ENCODE results near the gene HMGA1.
"Not testable (repeated sequence)": the region's sequence is repeated elsewhere in the genome, so short reads cannot be mapped to it uniquely, and the experiment has no call there.

HMGA1 gene

DNA sequence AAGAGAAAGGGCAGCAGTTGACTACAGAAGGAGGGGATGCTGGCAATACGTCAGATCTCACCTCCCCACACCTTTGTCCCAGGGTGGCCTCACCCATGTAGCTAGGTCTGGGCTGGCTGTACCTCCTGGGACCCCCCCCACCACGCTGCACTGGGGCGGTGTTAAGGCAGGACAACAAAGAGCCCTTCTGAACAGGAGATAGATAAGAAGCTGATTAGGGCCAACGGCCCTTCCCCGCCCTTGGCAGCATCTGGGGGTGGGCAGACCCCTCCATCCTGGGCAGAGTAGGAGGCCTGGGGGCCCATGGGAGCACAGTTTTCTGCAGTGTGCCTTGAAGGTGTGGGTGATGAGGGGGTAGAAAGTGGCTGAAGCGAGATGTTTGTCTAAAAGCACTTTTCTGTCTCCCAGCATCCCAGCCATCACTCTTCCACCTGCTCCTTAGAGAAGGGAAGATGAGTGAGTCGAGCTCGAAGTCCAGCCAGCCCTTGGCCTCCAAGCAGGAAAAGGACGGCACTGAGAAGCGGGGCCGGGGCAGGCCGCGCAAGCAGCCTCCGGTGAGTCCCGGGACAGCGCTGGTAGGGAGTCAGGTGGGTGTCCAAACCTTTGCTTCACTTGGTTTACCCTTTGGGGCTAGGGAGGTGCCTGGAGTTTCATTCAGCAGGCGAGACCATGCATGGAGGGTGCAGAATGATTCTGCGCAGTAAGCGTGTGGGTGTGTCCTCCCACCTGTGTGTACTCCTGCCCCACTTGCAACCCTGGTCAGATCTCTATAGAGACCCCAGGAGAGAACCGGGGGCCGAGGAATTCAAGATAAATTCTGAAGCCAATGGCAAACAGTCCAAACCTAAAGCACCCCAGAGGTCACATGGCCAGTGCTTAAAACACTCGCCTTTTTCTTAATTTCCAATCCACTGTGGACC, 3.9 kb downstream of the HMGA1 start:
- DNase-seq, result no peak

DNA sequence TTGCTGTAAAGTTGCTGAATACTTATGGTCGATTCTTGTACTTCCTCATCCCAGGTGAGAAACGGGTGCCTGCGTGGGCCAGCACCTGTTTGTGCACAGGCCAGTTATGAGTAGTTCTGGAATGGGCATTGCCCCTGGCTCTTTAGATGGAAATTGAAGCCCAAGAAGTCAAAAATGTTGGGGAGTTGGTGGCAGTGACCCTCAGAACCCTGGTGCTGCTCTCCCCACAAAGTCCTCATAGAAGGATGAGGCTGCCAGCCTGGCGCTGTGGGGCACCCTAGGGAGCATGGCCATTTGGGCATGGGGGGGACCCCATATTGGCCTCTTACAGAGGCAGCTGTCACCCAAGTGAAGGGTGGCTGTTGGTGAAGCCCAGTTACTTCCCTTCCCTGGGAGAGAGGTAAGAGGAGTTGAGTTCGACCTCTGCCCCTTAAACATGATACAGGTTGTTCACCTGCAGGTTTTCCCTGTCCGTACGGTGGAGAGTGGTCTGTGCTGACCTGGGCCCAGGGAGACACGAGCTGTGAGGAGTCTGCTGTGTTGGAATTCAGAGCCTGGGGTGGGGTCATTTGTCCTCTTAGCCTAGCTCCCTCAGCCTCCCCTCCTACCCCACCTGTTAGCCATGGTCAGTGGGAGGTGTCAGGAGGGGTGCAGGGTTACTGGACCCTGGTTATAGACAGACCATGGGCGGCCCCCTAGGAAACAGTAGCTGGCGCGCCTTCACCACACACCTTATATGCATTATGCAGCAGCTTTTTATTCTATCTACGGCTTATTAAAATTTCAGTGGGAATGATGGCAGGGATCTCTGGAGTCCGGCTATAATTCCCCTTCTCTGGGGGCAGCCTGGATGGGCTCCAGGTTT, 4.9 kb downstream of the HMGA1 start:
- no peak for DNase-seq

DNA sequence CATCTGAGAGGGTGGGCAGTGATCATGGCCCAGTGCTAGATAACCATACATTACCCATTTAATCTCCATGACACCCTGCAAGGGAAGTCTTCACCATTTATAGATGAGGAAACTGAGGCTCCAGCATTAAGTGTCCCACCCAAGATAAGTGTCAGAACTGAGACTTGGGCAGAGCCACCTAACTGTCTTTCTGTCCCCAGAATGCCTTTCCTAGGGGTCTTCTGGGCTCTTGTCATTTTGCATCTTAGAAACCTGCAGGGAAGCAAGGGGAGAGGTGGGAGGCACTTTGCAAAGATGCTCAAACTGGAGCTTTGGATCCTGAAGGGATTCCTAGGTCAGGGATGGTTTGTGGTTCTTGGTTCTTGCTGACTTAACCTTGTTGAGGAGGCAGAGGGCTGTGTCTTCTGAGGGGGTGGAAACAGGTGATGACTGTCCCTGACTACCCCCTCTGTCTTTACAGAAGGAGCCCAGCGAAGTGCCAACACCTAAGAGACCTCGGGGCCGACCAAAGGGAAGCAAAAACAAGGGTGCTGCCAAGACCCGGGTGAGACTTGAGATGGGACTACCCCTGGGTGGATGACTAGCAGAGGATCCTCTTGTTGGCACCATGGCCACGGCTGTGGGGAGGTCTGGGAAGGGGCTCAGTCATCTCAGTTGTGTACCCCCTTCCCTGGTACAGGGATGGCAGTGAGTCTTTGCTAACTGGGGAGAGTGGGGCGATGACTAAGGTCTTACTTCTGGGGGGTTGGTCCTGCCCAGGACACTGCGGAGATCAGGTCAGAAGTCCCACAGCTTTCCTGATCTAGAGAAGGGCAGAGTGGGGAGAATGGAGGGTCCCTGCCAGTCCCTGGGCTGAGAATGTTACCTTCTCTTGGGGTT, 5.8 kb downstream of the HMGA1 start:
- DNase-seq, result no peak

DNA sequence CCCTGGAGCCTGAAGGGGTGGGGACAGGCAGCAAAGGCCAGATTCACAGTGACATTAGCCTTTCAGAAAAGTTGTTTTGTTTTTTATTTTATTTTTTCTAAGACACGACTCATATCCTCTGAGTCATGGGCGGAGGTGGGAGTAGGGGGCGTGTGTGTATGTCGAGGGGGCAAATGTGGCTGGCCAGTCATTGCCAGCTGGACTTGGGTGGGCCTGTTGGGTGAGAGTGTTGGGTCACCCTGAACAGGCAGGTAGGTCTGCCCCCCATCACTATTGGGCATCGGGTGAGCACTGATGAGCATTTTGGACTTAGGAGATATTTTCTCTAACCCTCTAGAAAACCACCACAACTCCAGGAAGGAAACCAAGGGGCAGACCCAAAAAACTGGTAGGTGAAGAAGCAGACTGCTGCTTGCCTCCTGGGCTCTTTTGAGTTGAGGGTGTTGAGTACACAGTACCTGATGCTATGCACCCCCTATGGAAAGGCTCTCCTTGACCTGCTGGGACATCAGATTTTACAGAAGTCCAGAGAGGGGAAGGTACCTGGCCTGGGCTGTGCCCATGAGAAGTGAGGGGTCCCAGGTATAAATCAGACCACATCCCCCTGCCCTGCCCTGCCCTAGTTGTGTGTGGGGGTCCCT, 6.6 kb downstream of the HMGA1 start:
- no peak for DNase-seq

DNA sequence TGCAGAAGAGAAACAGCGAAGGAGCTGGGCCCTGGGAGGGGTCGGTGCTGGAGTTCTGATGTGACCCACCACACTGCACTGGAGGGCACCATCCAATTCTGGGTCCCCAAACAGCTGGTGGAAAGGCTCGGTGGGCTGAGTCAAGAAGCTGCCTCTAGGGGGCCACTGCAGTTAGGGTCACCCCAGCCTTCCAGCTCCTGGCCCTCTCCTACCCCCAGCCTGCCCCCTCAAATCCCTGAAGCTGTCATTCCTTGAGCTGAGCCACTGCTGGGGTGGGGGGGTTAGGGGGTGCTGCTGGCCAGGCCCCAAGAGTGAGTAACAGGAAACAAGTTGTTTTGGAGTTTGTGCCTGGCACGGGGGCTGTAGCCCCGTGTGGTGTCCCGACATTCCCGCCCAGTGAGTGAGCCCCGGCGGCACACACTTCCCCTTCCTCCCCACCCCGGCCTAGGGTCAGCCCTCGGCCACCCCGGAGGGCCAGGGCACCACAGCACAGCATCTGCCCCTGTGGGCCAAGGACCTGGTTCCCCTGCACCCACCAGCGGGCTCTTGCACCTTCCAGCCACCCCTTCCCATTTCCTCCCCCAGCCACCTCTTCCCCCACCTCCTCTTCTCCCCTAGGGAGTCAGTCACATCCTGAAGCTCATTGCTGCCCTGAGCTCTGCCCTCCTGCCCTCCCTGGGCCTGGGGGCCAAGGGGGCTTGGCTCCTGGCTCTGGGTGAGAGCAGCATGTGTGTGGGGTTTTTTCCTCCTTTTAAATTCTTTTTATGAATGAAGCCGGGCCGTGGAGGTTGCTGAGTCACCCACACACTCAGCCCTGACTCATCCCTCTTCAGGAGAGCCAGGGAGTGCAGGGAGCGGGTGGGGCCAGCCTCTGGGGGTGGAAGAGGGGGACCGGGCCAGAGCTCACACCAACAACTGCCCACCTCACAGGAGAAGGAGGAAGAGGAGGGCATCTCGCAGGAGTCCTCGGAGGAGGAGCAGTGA, 7.5 kb downstream of the HMGA1 start:
- DNase-seq, result peak in 1 of 2 experiments; percentile 20

DNA sequence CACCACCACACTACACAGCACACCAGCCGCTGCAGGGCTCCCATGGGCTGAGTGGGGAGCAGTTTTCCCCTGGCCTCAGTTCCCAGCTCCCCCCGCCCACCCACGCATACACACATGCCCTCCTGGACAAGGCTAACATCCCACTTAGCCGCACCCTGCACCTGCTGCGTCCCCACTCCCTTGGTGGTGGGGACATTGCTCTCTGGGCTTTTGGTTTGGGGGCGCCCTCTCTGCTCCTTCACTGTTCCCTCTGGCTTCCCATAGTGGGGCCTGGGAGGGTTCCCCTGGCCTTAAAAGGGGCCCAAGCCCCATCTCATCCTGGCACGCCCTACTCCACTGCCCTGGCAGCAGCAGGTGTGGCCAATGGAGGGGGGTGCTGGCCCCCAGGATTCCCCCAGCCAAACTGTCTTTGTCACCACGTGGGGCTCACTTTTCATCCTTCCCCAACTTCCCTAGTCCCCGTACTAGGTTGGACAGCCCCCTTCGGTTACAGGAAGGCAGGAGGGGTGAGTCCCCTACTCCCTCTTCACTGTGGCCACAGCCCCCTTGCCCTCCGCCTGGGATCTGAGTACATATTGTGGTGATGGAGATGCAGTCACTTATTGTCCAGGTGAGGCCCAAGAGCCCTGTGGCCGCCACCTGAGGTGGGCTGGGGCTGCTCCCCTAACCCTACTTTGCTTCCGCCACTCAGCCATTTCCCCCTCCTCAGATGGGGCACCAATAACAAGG, 8.5 kb downstream of the HMGA1 start:
- DNase-seq, result not testable (repeated sequence)

DNA sequence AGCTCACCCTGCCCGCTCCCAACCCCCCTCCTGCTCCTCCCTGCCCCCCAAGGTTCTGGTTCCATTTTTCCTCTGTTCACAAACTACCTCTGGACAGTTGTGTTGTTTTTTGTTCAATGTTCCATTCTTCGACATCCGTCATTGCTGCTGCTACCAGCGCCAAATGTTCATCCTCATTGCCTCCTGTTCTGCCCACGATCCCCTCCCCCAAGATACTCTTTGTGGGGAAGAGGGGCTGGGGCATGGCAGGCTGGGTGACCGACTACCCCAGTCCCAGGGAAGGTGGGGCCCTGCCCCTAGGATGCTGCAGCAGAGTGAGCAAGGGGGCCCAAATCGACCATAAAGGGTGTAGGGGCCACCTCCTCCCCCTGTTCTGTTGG, 9.1 kb downstream of the HMGA1 start:
- peak in 1 of 2 experiments; percentile 30 for DNase-seq

DNA sequence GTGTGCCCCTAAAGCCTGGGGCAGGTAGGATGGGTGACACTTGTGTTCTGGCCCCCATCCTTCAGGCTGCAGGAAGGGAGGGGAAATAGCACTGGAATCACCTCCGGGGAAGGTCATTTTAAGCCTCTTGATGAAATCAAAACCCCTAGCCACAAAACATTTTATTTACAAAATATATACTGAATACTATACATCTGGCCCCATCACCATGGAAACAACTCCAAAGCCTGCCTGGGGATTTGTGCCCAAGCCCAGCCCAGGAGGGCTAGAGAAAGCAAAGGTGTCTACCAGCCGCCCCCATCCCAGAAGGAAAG, 9.5 kb downstream of the HMGA1 start:
- no peak for DNase-seq

DNA sequence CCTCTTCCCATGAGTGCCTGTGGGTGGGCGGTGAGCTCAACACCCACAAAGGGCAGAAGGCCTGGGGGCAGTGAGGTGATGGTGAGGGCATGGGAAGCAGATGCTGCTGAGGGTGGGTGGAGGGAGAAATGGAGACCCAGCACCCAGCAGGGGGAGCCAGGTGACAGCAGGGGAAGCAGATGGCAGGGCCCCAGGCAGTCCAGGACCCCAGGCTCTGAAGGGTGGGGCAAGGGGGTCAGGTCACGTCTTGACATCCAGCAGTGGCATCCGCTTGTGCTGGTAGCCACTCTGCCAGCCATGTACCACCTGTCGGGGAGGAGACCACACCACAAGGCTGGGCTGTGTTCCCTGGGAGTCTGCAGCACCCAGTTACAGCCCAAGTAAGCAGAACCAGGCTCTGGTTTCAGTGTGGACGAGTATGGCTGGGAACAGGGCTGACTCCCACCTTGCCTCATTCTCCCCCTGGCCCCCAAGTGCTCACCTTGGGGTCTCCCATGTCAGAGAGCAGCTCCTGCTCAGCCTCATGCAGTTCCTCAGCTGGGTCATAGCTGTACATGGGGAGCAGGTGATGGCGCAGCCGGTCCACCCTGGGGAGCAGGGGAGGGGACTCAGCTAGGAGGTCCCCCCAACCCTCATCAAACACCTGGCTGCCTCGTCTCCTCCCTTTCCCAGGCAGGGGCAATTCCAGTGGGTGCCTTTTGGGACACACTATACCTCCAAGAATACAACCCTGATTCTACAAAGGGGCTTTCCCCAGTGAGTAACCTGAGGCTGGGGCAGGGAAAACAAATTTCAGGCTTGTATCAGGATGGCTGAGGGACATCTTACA, 10.1 kb downstream of the HMGA1 start:
- peak; percentile 92 to 97 for DNase-seq

DNA sequence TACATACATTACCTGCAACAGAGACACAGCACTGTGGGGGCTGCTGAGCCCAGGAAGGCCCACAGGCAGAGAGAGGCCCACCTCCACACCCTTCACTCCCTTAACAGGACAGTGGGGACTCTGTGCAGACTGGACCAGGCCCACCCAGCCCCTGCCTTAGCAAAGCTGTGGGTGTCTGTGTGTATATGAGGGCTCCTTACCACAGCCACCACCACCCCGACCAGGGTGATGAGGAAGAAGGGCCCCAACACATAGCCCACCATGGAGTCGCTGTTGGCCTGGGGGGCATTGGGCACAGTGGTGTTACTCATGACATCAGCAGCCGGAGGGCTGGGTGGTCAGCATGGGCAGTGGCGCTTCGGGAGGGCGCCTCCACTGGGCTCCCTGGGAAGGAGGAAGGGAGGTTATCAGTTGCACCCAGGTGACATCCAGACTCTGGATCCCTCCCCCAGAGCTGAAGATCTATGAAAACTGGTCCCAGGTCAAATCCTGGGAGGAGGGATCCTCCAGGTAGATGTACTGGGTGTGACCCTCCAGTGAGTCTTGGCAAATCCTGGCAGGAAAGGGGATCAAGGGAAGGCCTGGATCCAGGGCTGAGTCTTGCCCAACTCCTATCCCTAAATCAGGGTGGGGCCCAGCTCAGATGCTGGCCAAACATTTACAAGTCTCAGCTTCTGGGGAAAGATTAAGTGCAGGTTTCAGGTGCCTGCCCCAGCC, 11.0 kb downstream of the HMGA1 start:
- DNase-seq, result no peak

DNA sequence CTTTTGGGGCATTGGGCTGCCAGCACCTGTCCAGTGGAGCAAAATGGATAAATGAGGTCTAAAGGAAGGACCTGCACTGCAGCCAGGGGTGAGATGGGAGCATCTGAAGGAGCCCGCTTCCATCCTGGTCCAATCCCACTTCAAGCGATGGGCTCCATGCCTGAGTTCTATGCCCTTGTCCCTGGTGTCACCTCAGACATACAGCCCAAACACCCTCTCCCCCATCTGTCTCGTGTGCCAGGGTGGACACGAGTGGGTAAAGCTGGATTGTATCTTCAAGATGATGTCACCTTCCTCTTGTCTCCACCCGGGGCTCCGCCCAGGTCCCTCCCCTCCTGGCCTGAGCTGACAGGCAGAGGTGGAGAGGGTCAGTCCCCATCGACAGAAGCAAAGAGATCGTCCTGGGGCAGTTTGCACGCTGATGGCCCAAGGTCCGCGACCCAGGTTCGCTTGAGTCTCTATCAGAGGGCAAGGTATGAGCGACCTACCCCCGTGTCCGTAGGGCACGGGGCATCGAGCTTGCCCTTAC, 11.6 kb downstream of the HMGA1 start:
- DNase-seq, result peak in 1 of 2 experiments; percentile 43

DNA sequence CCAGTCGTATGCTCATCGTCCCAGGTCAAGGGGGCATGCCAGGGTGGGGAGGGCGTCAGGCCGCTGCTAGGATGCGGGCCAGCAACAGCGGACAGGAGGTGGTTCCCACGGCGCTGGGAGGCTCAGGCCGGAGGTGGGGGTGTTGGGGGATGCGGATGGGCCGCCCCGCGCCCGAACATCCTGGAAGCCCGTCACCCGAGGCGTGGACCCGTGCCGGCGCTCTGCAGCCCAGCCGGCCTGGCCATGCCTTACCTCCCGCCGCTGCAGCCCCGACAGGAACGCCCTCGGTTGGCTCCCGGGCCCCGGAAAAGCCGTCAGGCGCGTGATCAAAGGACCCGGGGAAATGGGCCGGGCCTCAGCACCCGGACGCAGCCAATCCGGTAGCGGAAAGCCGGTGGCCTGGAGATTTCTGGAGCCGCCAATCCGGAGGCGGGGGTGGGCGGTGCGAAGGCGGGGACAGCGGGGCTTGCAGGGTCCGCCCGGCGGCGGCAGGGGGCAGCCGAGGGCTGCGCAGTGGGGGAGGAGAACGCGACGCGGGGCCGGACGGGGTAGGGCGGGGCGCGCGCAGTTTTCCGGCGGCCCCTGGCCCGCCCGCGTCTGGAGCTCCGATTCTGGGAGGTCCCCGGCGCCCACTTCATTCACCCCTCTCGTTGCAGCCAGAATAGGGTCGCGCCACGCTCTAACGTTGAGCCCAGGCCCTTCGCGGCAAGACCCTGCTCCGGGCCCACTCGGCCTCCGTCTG, 12.2 kb downstream of the HMGA1 start, which contains the start of gene SMIM29:
SMIM29 (minus strand) TSS at position 280 of the 742 bp plus-strand sequence. CDS start 1,215 bp downstream, outside the sequence.
- peak; percentile 88 to 92 for DNase-seq

DNA sequence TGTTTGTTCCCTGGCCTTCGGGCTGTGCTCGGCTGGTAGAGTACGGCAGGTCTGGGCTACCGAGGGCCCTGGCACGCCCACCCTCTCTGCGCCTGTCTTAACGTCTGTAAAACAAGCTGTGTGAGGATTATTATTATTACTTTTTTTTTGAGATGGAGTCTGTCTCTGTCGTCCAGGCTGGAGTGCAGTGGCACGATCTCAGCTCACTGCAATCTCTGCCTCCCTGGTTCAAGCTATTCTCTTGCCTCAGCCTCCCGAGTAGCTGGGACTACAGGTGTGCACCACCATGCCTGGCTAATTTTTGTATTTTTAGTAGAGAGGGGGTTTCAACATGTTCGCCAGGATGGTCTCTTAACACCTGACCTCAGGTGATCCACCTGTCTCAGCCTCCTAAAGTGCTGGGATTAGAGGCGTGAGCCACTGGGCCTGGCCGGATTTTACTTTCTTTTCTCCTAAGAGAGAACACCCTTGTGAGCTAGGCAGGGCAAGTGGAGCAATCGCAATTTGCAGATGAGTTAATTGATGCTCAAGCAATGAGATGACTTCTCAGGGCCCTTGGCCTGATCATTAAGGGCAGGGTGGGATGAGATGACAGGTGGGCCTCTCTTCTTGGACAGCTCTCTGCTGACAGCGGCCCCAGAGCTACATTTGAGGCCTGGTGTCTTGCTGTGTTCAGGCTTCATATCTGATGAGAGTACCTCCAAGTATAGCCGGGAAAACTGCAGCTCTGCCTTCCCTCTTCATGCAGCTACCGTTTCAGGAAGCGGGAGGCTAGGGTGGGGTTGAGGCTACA, 13.0 kb downstream of the HMGA1 start:
- DNase-seq, result peak in 1 of 2 experiments; percentile 45

DNA sequence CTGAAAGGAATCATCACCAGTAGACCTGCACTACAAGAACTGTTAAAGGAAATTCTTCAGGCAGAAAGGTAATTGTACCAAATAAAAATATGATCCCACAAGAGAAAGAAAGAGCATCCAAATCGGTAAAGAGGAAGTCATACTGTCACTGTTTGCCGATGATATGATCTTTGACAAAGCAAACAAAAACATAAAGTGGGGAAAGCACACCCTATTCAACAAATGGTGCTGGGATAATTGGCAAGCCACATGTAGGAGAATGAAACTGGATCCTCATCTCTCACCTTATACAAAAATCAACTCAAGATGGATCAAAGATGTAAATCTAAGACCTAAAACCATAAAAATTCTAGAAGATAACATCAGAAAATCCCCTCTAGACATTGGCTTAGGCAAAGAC, 15.7 kb downstream of the HMGA1 start:
- not testable (repeated sequence) for DNase-seq

DNA sequence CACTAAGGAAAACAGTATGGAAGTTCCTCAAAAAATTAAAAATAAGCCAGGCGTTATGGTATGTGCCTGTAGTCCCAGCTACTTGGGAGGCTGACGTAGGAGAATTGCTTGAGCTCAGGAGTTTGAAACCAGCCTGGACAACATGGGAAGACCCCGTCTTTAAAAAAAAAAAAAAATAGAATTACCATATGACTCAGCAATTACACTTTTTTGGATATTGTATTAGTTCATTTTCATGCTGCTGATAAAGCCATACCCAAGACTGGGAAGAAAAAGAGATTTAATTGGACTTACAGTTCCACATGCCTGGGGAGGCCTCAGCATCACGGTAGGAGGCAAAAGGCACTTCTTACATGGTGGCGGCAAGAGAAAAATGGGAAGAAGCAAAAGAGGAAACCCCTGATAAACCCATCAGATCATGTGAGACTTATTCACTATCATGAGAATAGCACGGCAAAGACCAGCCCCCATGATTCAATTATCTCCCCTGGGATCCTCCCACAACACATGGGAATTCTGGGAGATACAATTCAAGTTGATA, 22.9 kb downstream of the HMGA1 start:
- no peak for DNase-seq

DNA sequence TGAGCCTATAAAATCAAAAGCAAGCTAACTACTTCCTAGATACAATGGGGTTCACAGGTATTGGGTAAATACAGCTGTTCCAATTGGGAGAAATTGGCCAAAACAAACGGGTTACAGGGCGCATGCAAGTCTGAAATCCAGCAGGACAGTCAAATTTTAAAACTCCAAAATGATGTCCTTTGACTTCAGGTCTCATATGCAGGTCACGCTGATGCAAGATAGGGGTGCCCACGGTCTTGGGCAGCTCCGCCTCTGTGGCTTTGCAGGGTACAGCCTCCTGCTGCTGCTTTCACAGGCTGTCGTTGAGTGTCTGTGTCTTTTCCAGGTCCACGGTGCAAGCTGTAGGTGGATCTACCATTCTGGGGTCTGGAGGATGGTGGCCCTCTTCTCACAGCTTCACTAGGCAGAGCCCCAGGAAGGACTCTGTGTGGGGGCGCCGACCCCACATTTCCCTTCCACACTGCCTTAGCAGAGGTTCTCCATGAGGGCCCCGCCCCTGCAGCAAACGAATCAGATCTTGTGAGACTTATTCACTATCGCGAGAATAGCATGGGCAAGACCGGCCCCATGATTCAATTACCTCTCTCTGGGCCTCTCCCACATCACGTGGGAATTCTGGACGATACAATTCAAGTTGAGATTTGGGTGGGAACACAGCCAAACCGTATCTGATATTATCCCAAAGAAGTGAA, 24.0 kb downstream of the HMGA1 start:
- DNase-seq, result no peak

Measured in NCI-H524 (cell line).